GM23338 (cell line): ENCODE results near the gene MASP2. TPM values are rescaled to one million over a fixed set of nuclear protein-coding genes. Genes with fewer than 3 reads are reported as not detected.

Experiments
- ATAC-seq: fragments of 200-7000 bp; cut with Tn5 transposase; 3 replicates; pipeline ENCODE4 v1.9.1; 2020
- DNase-seq: peaks from one replicate; pipeline ENCODE4 v3.0.0-alpha.2; 2015; ENCODE audit warnings: low spot score
- H2AFZ ChIP-seq: fragments of 200-600 bp; sonication (generic); 2 replicates; pipeline ENCODE4 v1.8.0; 2016; ENCODE audit warnings: antibody characterized with exemption, mild to moderate bottlenecking, moderate library complexity
- H3F3A ChIP-seq: fragments of 200-600 bp; sonication (generic); replicated peaks from 2 replicates; pipeline ENCODE4 v1.8.0; 2017; ENCODE audit warnings: antibody characterized with exemption, mixed run types, low read depth
- H3K27ac ChIP-seq: fragments of 200-600 bp; sonication (generic); 2 replicates; pipeline ENCODE4 v1.6.1; 2016; ENCODE audit warnings: low read depth
- H3K27me3 ChIP-seq: fragments of 200-600 bp; sonication (generic); 2 replicates; pipeline ENCODE4 v1.8.0; 2016; ENCODE audit warnings: mild to moderate bottlenecking, mixed run types, moderate library complexity; ENCODE audit not compliant: insufficient read depth
- H3K36me3 ChIP-seq: fragments of 200-600 bp; sonication (generic); 2 replicates; pipeline ENCODE4 v1.8.0; 2016; ENCODE audit warnings: mild to moderate bottlenecking; ENCODE audit not compliant: insufficient read depth
- H3K4me1 ChIP-seq: fragments of 200-600 bp; sonication (generic); 2 replicates; pipeline ENCODE4 v1.8.0; 2016; ENCODE audit warnings: mild to moderate bottlenecking, moderate library complexity; ENCODE audit not compliant: insufficient read depth
- H3K4me2 ChIP-seq: fragments of 200-600 bp; sonication (generic); 2 replicates; pipeline ENCODE4 v1.7.1; 2017; ENCODE audit warnings: mixed run types
- H3K4me3 ChIP-seq: fragments of 200-600 bp; sonication (generic); 2 replicates; pipeline ENCODE4 v1.6.1; 2016; ENCODE audit warnings: mixed run types
- H3K79me2 ChIP-seq: fragments of 200-600 bp; sonication (generic); replicated peaks from 2 replicates; pipeline ENCODE4 v1.8.0; 2017; ENCODE audit warnings: mild to moderate bottlenecking; ENCODE audit not compliant: insufficient read depth
- H3K9me2 ChIP-seq: fragments of 200-600 bp; sonication (generic); 2 replicates; pipeline ENCODE4 v1.8.0; 2017; ENCODE audit not compliant: insufficient read depth
- H4K20me1 ChIP-seq: fragments of 200-600 bp; sonication (generic); replicated peaks from 2 replicates; pipeline ENCODE4 v1.8.0; 2017; ENCODE audit warnings: mild to moderate bottlenecking; ENCODE audit not compliant: insufficient read depth
- H3K27ac Mint-ChIP-seq: 2 replicates; pipeline ENCODE4 v1.8.0; 2020; ENCODE audit warnings: inconsistent platforms, mild to moderate bottlenecking, moderate library complexity, mixed read lengths
- H3K27me3 Mint-ChIP-seq: 3 replicates; pipeline ENCODE4 v1.8.0; 2022; ENCODE audit warnings: low read depth, mild to moderate bottlenecking, moderate library complexity, mixed read lengths, inconsistent platforms; ENCODE audit not compliant: insufficient read depth, poor library complexity
- H3K36me3 Mint-ChIP-seq: 3 replicates; pipeline ENCODE4 v1.8.0; 2021; ENCODE audit warnings: low read depth, mild to moderate bottlenecking, inconsistent platforms, moderate library complexity, mixed read lengths
- H3K4me1 Mint-ChIP-seq: 3 replicates; pipeline ENCODE4 v1.8.0; 2020; ENCODE audit warnings: mild to moderate bottlenecking, inconsistent platforms, mixed read lengths
- H3K4me3 Mint-ChIP-seq: 3 replicates; pipeline ENCODE4 v1.8.0; 2021; ENCODE audit warnings: moderate library complexity, mild to moderate bottlenecking, inconsistent platforms, mixed read lengths
- H3K9me3 Mint-ChIP-seq: 3 replicates; pipeline ENCODE4 v1.8.0; 2020; ENCODE audit warnings: moderate library complexity, mild to moderate bottlenecking, inconsistent platforms, mixed read lengths
- CTCF ChIP-seq, 2 experiments: fragments of 200-600 bp in 1 of 2; sonication (generic) in 1 of 2; conservative IDR thresholded peaks; 2 replicates each; pipeline versions ENCODE4 v1.5.1 to v1.6.1; 2016 to 2017; ENCODE audit warnings: antibody characterized with exemption in 2 of 2, low read depth in 2 of 2, mild to moderate bottlenecking in 2 of 2, moderate library complexity in 1 of 2
- ETS1 ChIP-seq: IDR thresholded peaks from 2 replicates; pipeline ENCODE4 v1.6.1; 2016; ENCODE audit warnings: antibody characterized with exemption
- EZH2phosphoT487 ChIP-seq: fragments of 200-600 bp; sonication (generic); IDR thresholded peaks from one replicate; pipeline ENCODE4 v1.8.1; 2018; ENCODE audit warnings: antibody characterized with exemption; ENCODE audit not compliant: unreplicated experiment
- JUNB ChIP-seq: IDR thresholded peaks from one replicate; pipeline ENCODE4 v1.6.1; 2016; ENCODE audit warnings: antibody characterized with exemption; ENCODE audit not compliant: unreplicated experiment
- POLR2AphosphoS5 ChIP-seq: IDR thresholded peaks from 2 replicates; pipeline ENCODE4 v1.6.1; 2016; ENCODE audit warnings: antibody characterized with exemption, low read depth
- STAT1 ChIP-seq: IDR thresholded peaks from one replicate; pipeline ENCODE4 v1.6.1; 2016; ENCODE audit warnings: antibody characterized with exemption; ENCODE audit not compliant: unreplicated experiment
- ZNF114 ChIP-seq: fragments of 250-450 bp; sonication (Bioruptor Pico); IDR thresholded peaks from 2 replicates; pipeline ENCODE4 v1.5.0; 2020; ENCODE audit warnings: mild to moderate bottlenecking, moderate library complexity
- ZNF331 ChIP-seq: fragments of 250-450 bp; sonication (Bioruptor Pico); IDR thresholded peaks from 2 replicates; pipeline ENCODE4 v1.5.0; 2020; ENCODE audit warnings: low read depth, mild to moderate bottlenecking, moderate library complexity
- polyA plus RNA-seq: library from polyadenylated mRNA; unstranded; fragments of >200 nt; fragmentation: Nextera tagmentation; extraction: Ambion mirVana; gene quantifications from 2 replicates; pipeline ENCODE4 v1.2.1, GENCODE V29; 2016
- total RNA-seq: library from RNA; depleted of rRNA; stranded (reverse); fragments of >200 nt; shearing (Covaris generic); gene quantifications from 2 replicates; pipeline ENCODE4 v1.2.3, GENCODE V29; 2014
- TF ChIP-seq, protein P1 (sequence below): IDR thresholded peaks from one replicate; pipeline ENCODE4 v1.6.1; 2018; ENCODE audit warnings: antibody characterized with exemption; ENCODE audit not compliant: unreplicated experiment

The MASP2 gene
- total and polyA plus RNA-seq, 2 experiments from 2014 or later = 0.71 to 1.5 TPM

GRCh38 chr1:11054666-11055065 lies 7.6 kb upstream of the MASP2 start:
- Histone ChIP-seq H3K27me3 (no peaks in the 10 kb centered on the region), H3K79me2 (peaks cover 20% of the 10 kb centered on the region), H3K4me2 (no peak overlapping the region), H3K27ac (no peak overlapping the region), H2AFZ (no peak overlapping the region), H3F3A (peaks cover 26% of the 10 kb centered on the region), H3K36me3 (peaks cover 4% of the 10 kb centered on the region; the same call in 1 of the 2 replicates), H3K9me2 (no peaks in the 10 kb centered on the region), H3K4me1 (peaks cover 10% of the 10 kb centered on the region), H4K20me1 (peaks cover 3% of the 10 kb centered on the region), H3K4me3 (no peak overlapping the region)
- Mint-ChIP-seq H3K27ac (no peak overlapping the region), H3K9me3 (no peaks in the 10 kb centered on the region; the same call in 2 of the 3 replicates), H3K4me1 (peaks cover 29% of the 10 kb centered on the region), H3K27me3 (peaks cover 26% of the 10 kb centered on the region), H3K4me3 (no peak overlapping the region), H3K36me3 (peaks cover 45% of the 10 kb centered on the region)
- DNase-seq (no peak), ATAC-seq (no peak)
- TF ChIP-seq CTCF (conservative IDR thresholded peaks at IDR 0.05; ENCODE audit: low read depth in 2 of 2) (0 out of 4 replicates have a peak, but pooled peaks of 1 of the 2 experiments have one; percentile 11), EZH2phosphoT487 (no peak), ZNF331 (CRISPR knock-in tag) (no peak), ZNF114 (CRISPR knock-in tag) (no peak), JUNB (no peak), POLR2AphosphoS5 (no peak), STAT1 (no peak), ETS1 (no peak)
- TF ChIP-seq, protein P1, sequence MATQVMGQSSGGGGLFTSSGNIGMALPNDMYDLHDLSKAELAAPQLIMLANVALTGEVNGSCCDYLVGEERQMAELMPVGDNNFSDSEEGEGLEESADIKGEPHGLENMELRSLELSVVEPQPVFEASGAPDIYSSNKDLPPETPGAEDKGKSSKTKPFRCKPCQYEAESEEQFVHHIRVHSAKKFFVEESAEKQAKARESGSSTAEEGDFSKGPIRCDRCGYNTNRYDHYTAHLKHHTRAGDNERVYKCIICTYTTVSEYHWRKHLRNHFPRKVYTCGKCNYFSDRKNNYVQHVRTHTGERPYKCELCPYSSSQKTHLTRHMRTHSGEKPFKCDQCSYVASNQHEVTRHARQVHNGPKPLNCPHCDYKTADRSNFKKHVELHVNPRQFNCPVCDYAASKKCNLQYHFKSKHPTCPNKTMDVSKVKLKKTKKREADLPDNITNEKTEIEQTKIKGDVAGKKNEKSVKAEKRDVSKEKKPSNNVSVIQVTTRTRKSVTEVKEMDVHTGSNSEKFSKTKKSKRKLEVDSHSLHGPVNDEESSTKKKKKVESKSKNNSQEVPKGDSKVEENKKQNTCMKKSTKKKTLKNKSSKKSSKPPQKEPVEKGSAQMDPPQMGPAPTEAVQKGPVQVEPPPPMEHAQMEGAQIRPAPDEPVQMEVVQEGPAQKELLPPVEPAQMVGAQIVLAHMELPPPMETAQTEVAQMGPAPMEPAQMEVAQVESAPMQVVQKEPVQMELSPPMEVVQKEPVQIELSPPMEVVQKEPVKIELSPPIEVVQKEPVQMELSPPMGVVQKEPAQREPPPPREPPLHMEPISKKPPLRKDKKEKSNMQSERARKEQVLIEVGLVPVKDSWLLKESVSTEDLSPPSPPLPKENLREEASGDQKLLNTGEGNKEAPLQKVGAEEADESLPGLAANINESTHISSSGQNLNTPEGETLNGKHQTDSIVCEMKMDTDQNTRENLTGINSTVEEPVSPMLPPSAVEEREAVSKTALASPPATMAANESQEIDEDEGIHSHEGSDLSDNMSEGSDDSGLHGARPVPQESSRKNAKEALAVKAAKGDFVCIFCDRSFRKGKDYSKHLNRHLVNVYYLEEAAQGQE = no peak

- H4K20me1 ChIP-seq = peaks cover 3% of the 10 kb centered on the region
- TF ChIP-seq CTCF (conservative IDR thresholded peaks at IDR 0.05; ENCODE audit: low read depth in 2 of 2) (no peak), ZNF331 (CRISPR knock-in tag) (no peak)
Measured at GRCh38 chr1:11054181-11054580, 7.1 kb upstream of the MASP2 start.

More at GRCh38 chr1:11054181-11054580, 7.1 kb upstream of the MASP2 start:
- Histone ChIP-seq H3K27ac (no peak overlapping the region), H3K79me2 (peaks cover 17% of the 10 kb centered on the region), H3K4me1 (peaks cover 10% of the 10 kb centered on the region), H3K27me3 (no peaks in the 10 kb centered on the region), H3F3A (peaks cover 26% of the 10 kb centered on the region), H2AFZ (no peak overlapping the region), H3K9me2 (no peaks in the 10 kb centered on the region), H3K4me3 (no peak overlapping the region), H3K4me2 (no peak overlapping the region), H3K36me3 (peaks cover 4% of the 10 kb centered on the region; the same call in 1 of the 2 replicates)
- Mint-ChIP-seq H3K4me1 (peaks cover 29% of the 10 kb centered on the region), H3K36me3 (peaks cover 44% of the 10 kb centered on the region), H3K27ac (no peak overlapping the region), H3K9me3 (no peaks in the 10 kb centered on the region; the same call in 2 of the 3 replicates), H3K4me3 (no peak overlapping the region), H3K27me3 (peaks cover 25% of the 10 kb centered on the region)
- DNase-seq (no peak), ATAC-seq (no peak)
